Effector CD4-positive, alpha-beta T cell (primary cell): ENCODE results near the gene RGR.
A peak's percentile ranks its signal among the peaks of the same experiment; 100 is the strongest.

Experiments used
- DNase-seq: peaks from one replicate; pipeline ENCODE4 v3.0.0-alpha.2; 2020
- total RNA-seq: gene quantifications from one replicate; lab custom pipeline; 2026; lab: John Stamatoyannopoulos, UW

The RGR gene
- total RNA-seq: 0.56 reads per million

DNA sequence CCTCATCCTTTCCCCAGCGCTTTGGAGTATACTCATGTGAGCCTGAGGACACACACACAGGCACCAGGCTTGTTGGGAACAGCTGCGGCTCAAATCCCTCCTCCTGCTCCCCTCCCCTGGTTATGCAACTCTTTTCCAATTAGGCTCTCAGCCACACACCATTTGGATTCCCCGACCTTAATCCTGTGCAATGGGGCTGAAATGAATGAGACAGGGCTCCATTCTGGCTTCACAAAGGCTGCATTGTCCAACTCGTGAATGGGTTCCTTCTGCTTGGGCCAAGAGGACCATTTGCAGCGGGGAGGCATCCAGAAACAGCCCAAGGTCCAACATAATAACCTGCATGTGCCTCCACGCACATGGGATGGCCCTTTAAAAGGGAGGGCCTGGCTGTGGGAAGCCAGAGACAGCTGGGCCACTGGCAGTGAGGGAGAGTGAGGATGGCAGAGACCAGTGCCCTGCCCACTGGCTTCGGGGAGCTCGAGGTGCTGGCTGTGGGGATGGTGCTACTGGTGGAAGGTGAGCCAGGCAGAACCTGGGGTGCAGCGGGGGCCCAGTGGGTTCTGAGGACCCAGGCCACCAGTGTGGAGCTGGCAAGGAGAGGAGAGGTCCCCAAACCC, at the start of gene RGR:
Gene RGR (plus strand): TSS at position 403 of the 620 bp plus-strand sequence. CDS start 38 bp downstream, at position 441.
- no peak for DNase-seq

GRCh38 chr10:84196083-84196482, 48.8 kb upstream of the RGR start:
- no peak for DNase-seq

GRCh38 chr10:84196941-84197340, 47.9 kb upstream of the RGR start:
- DNase-seq: no peak

DNA sequence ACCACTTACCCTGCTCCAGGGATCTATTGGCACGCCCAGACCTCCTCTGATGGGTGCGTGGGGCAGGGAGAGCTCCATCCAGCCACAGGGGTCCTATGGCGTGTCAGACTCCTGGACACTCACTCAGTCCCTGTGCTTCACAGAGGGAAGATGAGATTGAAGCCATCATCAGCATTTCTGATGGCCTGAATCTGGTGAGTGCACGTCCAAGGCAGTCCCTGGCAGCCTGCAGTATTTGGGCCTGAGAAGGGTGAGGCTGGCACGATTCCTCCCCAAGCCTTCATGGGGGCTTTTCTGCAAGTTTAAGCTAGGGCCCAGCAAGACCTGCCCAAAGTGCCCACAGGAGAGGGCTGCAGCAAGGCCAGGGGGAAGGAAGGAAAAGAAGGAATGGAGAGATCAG, 47.2 kb upstream of the RGR start:
- DNase-seq: no peak

GRCh38 chr10:84198206-84198915, 46.5 kb upstream of the RGR start:
- DNase-seq: no peak

DNA sequence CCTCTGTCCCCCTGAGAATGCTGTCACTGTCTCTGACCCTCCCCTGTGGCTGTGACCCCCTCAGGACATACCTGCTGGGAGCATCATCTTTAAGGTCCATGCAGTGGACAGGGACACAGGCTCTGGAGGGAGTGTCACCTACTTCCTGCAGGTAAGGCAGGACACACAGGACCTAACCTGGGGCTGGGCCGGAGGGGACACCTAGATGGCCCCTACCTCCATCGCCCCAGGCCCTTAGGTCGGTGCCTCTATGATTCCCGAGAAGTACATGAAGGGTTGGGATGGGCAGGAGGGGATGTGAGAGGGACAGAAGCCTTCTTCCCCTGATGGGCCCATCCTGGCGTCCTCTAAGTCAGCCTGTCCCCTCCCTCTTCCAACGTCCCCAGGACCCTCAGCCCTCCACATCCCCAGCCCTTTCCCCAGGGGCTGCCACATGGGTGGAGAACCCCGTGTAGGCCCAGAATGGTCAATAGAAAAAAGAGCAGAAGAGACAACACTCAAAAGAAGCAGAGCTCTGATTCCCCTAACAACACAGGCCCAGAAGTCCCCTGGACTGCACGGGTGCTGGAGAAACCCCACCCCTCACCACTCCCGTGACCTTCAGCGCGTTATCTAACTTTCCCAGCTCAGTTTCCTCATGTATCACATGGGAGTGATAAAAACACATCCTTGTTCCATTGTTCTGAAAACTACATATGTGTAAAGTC, 44.2 kb upstream of the RGR start:
- DNase-seq: no peak

- no peak for DNase-seq
Measured at GRCh38 chr10:84201244-84201606, 43.6 kb upstream of the RGR start.

DNA sequence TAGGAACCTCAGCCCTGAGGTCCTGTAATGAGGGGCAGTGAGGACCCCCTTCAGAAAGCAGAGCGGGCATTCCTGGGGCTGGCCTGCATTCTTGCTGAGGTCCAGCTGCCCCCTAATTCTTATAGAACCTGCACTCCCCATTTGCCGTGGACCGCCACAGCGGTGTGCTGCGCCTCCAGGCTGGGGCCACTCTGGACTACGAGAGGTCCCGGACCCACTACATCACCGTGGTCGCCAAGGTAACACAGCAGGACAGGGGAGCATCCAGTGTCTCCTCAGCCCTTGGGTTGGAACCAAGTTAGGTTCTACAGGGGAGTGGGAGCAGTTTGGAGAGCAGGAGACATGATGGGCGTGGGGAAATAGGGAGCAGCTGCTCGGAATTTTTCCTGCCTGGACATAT, 43.2 kb upstream of the RGR start:
- DNase-seq: no peak

DNA sequence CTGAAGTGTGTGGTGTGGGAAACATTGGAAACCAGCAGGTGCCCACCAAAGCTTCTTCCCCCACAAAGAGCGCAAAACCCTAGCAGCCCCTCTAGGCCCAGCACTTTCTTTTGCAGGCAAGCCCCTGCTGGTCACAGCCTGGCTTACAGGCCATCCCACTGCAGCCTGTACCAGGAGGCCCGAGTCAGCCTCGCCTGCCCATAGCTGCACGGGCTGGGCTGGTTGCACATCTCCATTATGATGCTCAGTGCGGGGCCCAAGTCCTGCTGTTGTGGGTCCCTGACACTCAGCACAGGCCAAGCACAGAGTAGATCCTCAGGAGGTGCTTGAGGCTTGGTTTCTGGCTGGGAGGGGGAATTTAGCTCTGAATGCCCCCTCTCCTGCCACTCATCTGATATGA, 42.5 kb upstream of the RGR start:
- DNase-seq: no peak

DNA sequence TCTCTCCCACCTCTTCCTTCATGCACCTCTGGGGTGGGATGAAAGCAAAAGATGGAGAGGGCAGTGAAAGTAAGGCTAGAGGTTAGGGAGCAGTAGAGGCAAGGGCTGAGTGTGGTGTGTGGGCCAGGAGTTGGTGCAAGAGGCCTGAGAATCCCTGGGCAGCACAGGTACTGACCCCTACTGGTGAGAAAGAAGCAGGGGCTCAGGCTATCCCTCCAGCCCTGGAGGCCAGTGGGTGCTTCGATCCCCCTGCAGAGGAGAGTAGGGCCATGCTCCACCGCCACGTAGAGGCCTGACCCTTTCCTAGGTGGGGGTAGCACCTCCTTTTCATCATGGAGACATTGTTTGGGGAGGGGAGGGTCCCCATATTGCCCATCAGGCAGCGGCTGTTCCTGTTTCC, 40.7 kb upstream of the RGR start:
- DNase-seq: no peak

DNA sequence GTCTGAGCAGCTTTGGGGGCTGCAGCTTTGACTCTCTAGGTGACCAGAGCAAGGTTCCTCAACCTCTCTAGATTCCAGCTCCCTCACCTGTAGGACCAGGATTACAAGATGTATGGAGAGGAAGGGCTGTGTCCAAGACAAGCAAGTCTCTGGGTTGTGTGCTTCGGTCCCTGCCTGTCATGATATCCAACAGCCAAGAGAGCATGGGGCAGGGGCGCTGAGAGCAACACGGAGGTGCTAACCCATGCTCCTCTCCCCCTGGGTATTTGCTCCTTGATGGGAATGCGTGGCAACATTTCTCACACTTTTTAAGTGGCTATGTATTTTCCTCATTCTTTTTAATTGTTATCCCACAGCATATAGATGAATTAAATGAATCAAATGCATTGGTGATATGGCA, 40.2 kb upstream of the RGR start:
- no peak for DNase-seq

GRCh38 chr10:84205049-84205852, 39.6 kb upstream of the RGR start:
- peak; percentile 41 for DNase-seq

- DNase-seq: no peak
Measured at GRCh38 chr10:84205853-84206525, 38.9 kb upstream of the RGR start.

DNA sequence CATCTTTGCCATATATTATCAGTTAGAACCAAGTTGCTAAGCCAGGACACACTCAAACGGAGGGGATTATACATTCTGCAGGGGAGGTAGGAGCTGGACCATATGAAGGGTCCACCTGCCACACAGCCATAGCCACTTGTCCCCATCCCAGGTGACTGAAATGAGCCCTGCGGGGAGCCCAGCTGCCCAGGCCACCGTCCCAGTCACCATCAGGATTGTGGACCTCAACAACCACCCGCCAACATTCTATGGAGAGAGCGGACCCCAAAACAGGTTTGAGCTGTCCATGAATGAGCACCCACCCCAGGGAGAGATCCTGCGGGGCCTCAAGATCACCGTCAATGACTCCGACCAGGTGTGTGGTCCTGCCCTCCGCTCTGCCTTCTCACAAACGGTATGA, 36.8 kb upstream of the RGR start:
- no peak for DNase-seq

DNA sequence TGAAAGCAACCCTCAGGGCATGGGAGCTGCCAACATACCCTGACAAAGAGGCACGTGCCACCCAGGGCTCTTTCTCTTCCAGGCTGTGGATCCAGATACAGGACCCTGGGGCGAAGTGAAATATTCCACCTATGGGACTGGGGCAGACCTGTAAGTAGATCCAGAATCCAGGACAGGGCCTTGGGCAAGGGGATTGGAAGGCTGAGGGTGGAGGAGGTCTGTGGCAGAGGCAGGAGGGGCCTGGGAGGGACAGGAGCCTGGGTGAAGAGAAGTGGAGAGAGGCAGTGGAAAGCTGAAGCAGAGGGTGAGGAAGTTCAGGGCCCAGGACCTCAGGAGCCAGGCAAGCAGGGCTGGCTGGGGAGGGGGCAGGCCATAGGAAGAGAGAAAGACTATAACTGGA, 33.3 kb upstream of the RGR start:
- no peak for DNase-seq

DNA sequence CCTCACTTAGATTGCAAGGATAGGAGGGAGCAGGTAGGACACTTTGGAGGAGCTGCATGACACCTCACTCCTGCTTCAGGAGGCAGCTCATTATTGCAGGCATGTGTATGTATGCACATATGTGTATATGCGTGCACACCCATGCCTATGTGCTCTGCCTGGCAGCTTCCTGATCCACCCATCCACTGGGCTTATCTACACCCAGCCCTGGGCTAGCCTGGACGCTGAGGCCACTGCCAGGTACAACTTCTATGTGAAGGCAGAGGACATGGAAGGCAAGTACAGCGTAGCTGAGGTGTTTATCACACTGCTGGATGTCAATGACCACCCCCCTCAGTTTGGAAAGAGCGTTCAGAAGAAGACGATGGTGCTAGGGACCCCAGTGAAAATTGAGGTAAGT, 32.8 kb upstream of the RGR start:
- DNase-seq: no peak

DNA sequence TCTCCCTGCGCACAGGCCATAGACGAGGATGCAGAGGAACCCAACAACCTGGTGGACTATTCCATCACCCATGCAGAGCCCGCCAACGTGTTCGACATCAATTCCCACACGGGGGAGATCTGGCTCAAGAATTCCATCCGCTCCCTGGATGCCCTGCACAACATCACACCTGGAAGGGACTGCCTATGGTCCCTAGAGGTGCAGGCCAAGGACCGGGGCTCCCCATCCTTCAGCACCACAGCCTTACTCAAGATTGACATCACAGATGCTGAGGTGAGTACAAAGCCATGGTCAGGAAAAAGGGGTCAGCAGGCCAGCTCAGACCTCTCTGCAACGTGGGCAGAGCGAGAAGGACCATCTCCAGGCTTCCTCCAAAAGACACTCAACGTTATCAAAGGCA, 31.8 kb upstream of the RGR start:
- DNase-seq: no peak

- no peak for DNase-seq
Measured at GRCh38 chr10:84214046-84214572, 30.7 kb upstream of the RGR start.

DNA sequence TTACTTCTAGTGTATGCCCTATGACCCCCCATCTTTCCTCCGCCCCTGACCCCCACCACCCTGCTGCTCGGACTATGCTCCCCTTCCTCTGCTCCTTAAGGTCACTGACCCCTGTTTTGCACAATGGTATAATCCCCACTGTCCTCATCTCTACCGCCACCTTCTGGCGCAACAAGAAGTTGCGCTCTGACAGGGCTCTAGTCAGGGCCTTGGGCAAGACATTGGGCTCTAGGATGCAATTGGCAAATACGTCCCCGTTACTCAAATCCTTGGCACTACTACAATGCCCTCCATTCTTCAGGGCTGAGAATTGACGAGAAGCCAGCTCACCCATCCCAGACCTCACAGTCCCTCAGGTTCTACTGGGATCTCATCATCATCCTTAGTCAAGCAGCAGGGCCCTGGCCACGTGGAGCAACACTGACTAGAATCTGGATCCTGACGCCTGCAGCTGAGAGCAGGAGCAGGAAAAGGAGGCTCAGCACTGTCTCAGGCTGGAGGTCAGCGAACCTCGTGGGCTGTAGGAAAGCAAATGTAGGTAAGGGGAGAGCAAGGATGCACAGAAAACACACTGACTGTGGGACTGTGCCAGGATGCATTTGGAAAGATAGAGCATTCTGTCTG, 30.1 kb upstream of the RGR start:
- no peak for DNase-seq

GRCh38 chr10:84216834-84217233, 28.0 kb upstream of the RGR start:
- DNase-seq: no peak

- no peak for DNase-seq
Measured at GRCh38 chr10:84217746-84218145, 27.1 kb upstream of the RGR start.

GRCh38 chr10:84221916-84222315, 22.9 kb upstream of the RGR start:
- DNase-seq: no peak
